ENCODE measurements around the gene SLC39A11. TPM values are rescaled to one million over a fixed set of nuclear protein-coding genes. Genes with fewer than 3 reads are reported as not detected.
"Not testable (repeated sequence)": the region's sequence is repeated elsewhere in the genome, so short reads cannot be mapped to it uniquely, and the experiment has no call there.

The SLC39A11 gene
- total RNA-seq, 1 donor from 2014 or later: 34.8 TPM

- DNase-seq (no peak), ATAC-seq (ENCODE audit: low read depth) (no peak)
- Mint-ChIP-seq H3K4me1 (no peaks in the 10 kb centered on the region), H3K27me3 (peaks cover 11% of the 10 kb centered on the region), H3K4me3 (no peak overlapping the region), H3K27ac (no peak overlapping the region), H3K9me3 (no peaks in the 10 kb centered on the region), H3K36me3 (ENCODE audit: low read depth) (no peaks in the 10 kb centered on the region)
- TF ChIP-seq CTCF (IDR thresholded peaks at IDR 0.05): no peak
- intact Hi-C loops (cut with micrococcal nuclease): no loop called here
- CTCF ChIA-PET: no interaction called here
- POLR2A ChIA-PET: no interaction called here
Measured at GRCh38 chr17:73101031-73101430, 8.5 kb upstream of the SLC39A11 start.

DNA sequence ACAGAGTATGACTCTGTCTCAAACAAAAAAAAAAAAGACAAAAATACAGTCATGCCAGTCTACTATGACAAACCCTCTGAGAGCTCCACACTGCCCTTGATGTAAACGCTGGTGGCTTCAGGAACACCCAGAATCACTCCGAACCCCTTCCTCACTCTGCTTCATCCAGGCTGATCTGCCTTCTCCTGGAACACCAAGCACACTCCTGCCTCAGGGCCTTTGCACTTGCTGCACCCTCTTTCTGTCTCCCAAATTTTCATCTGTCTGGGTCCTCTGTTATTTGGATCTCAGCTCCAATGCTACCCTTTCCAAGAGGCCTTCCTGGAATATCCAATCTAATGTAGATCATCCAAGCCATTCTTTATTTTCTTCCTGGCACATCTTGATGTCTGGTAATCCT, 7.9 kb upstream of the SLC39A11 start:
- H3K27me3 Mint-ChIP-seq: peaks cover 11% of the 10 kb centered on the region
- CTCF ChIA-PET: no interaction called here

GRCh38 chr17:73099511-73099910, 7.0 kb upstream of the SLC39A11 start:
- ChIA-PET CTCF (no interaction called here), POLR2A (no interaction called here)
- no peak for TF ChIP-seq CTCF (IDR thresholded peaks at IDR 0.05)
- Mint-ChIP-seq H3K27me3 (peaks cover 11% of the 10 kb centered on the region), H3K4me1 (no peaks in the 10 kb centered on the region), H3K9me3 (no peaks in the 10 kb centered on the region), H3K27ac (no peak overlapping the region), H3K36me3 (ENCODE audit: low read depth) (no peaks in the 10 kb centered on the region), H3K4me3 (no peak overlapping the region)
- DNase-seq (no peak), ATAC-seq (ENCODE audit: low read depth) (no peak)
- intact Hi-C loops (cut with micrococcal nuclease): no loop called here

More for the DNA sequence above, 7.9 kb upstream of the SLC39A11 start:
- POLR2A ChIA-PET: no interaction called here
- Mint-ChIP-seq H3K9me3 (no peaks in the 10 kb centered on the region), H3K4me1 (no peaks in the 10 kb centered on the region), H3K4me3 (no peak overlapping the region), H3K27ac (no peak overlapping the region), H3K36me3 (ENCODE audit: low read depth) (no peaks in the 10 kb centered on the region)
- no peak for DNase-seq
- ATAC-seq (ENCODE audit: low read depth): no peak
- intact Hi-C loops (cut with micrococcal nuclease): no loop called here
- no peak for TF ChIP-seq CTCF (IDR thresholded peaks at IDR 0.05)

- ATAC-seq (ENCODE audit: low read depth) (no peak), DNase-seq (no peak)
- no peak for TF ChIP-seq CTCF (IDR thresholded peaks at IDR 0.05)
- no peaks in the 10 kb centered on the region for H3K4me1 Mint-ChIP-seq
- no peaks in the 10 kb centered on the region for H3K36me3 Mint-ChIP-seq (ENCODE audit: low read depth)
- H3K27me3 Mint-ChIP-seq: peaks cover 11% of the 10 kb centered on the region
- ChIA-PET POLR2A (no interaction called here), CTCF (no interaction called here)
- H3K4me3 Mint-ChIP-seq: no peak overlapping the region
- no peaks in the 10 kb centered on the region for H3K9me3 Mint-ChIP-seq
- no peak overlapping the region for H3K27ac Mint-ChIP-seq
- intact Hi-C loops (cut with micrococcal nuclease): no loop called here
Measured at GRCh38 chr17:73098919-73099318, 6.4 kb upstream of the SLC39A11 start.

GRCh38 chr17:73097973-73098765, 5.7 kb upstream of the SLC39A11 start:
- DNase-seq; H3K4me1 Mint-ChIP-seq; ATAC-seq (ENCODE audit: low read depth); H3K36me3 Mint-ChIP-seq (ENCODE audit: low read depth); intact Hi-C loops (cut with micrococcal nuclease); H3K27ac Mint-ChIP-seq; H3K4me3 Mint-ChIP-seq; POLR2A ChIA-PET; H3K9me3 Mint-ChIP-seq; CTCF ChIA-PET: not testable (repeated sequence)
- peaks cover 11% of the 10 kb centered on the region for H3K27me3 Mint-ChIP-seq

- ChIA-PET POLR2A (no interaction called here), CTCF (no interaction called here)
- H3K36me3 Mint-ChIP-seq (ENCODE audit: low read depth): peaks cover 4% of the 10 kb centered on the region
- H3K4me1 Mint-ChIP-seq: peaks cover 11% of the 10 kb centered on the region
- H3K9me3 Mint-ChIP-seq: no peaks in the 10 kb centered on the region
- no peak for TF ChIP-seq CTCF (IDR thresholded peaks at IDR 0.05)
- no peak overlapping the region for H3K27ac Mint-ChIP-seq
- peaks cover 11% of the 10 kb centered on the region for H3K27me3 Mint-ChIP-seq
- DNase-seq (no peak), ATAC-seq (ENCODE audit: low read depth) (no peak)
- no peak overlapping the region for H3K4me3 Mint-ChIP-seq
- intact Hi-C loops (cut with micrococcal nuclease): no loop called here
Measured at GRCh38 chr17:73096866-73097265, 4.4 kb upstream of the SLC39A11 start.
